HepG2 (cell line): ENCODE results near the gene TMEM50B. TPM values are rescaled to one million over a fixed set of nuclear protein-coding genes. Genes with fewer than 3 reads are reported as not detected.

Experiments
- ATAC-seq: fragments of 200-7000 bp; cut with Tn5 transposase; 3 replicates; pipeline ENCODE4 v1.9.1; 2020; ENCODE audit warnings: mild to moderate bottlenecking, moderate library complexity
- BruUV-seq: library from RNA; stranded (reverse); fragments of 400-500 nt; replicated peaks from 2 replicates; lab custom pipeline; 2021; lab: Mats Ljungman, UMichigan
- CTCF ChIA-PET: fragments of 300-600 bp; formaldehyde crosslinking; extraction: SDS; loops from one replicate; lab custom pipeline; 2021; ENCODE audit warnings: low total read pairs, inconsistent platforms, low intra/inter-chr PET ratio; lab: Yijun Ruan, JAX
- POLR2A ChIA-PET: fragments of 350-600 bp; sonication (Branson Sonifier 250); formaldehyde crosslinking; loops from one replicate; lab custom pipeline; 2020; ENCODE audit warnings: antibody characterized with exemption, inconsistent platforms; lab: Yijun Ruan, JAX
- DNase-seq: peaks from one replicate; pipeline ENCODE4 v3.0.0-alpha.2; 2015; ENCODE audit warnings: low spot score
- FAIRE-seq: peaks from 3 replicates; lab custom pipeline; 2011; peaks lifted over from hg19 to GRCh38; lab: Jason Lieb, UNC
- H2AFZ ChIP-seq: one replicate; pipeline ENCODE4 v1.6.1; 2011; ENCODE audit warnings: low read length, inconsistent platforms
- H3K27ac ChIP-seq: fragments of 300-600 bp; 3 replicates; pipeline ENCODE4 v1.8.0; 2011; ENCODE audit warnings: mixed run types, mild to moderate bottlenecking, mixed read lengths, low read length, inconsistent platforms; ENCODE audit not compliant: insufficient read depth; ENCODE audit errors: extremely low read length
- H3K27me3 ChIP-seq, 2 experiments: fragments of 200-600 bp in 1 of 2; 2 replicates in 1 of 2; 3 replicates in 1 of 2; pipeline versions ENCODE4 v1.6.0 to v1.8.0; 2011; ENCODE audit warnings: low read length in 2 of 2, mild to moderate bottlenecking in 2 of 2, moderate library complexity in 2 of 2, inconsistent platforms in 1 of 2; ENCODE audit not compliant: insufficient read depth in 2 of 2, control insufficient read depth in 1 of 2
- H3K36me3 ChIP-seq, 2 experiments: fragments of 200-600 bp in 1 of 2; replicated peaks in 1 of 2; 2 replicates in 1 of 2; 3 replicates in 1 of 2; pipeline versions ENCODE4 v1.5.1 to v1.8.0; 2011; ENCODE audit warnings: low read length in 2 of 2, inconsistent platforms in 1 of 2; ENCODE audit not compliant: insufficient read depth in 2 of 2, control insufficient read depth in 1 of 2
- H3K4me1 ChIP-seq: 2 replicates; pipeline ENCODE4 v1.5.1; 2012; ENCODE audit warnings: low read length, inconsistent platforms; ENCODE audit not compliant: insufficient read depth
- H3K4me2 ChIP-seq: 2 replicates; pipeline ENCODE4 v1.6.0; 2011; ENCODE audit warnings: low read depth, low read length, inconsistent platforms
- H3K4me3 ChIP-seq, 3 experiments: fragments of 200-600 bp in 1 of 3; sonication (generic), shearing (Covaris generic) in 1 of 3; replicated peaks in 1 of 3; 2 replicates each; pipeline ENCODE4 v1.5.1; 2011 to 2016; ENCODE audit warnings: low read length in 3 of 3, inconsistent platforms in 2 of 3, low read depth in 2 of 3, mild to moderate bottlenecking in 2 of 3, control low read depth in 1 of 3, mixed read lengths in 1 of 3; ENCODE audit not compliant: insufficient read depth in 1 of 3
- H3K79me2 ChIP-seq: one replicate; pipeline ENCODE4 v1.6.1; 2011; ENCODE audit warnings: low read length, inconsistent platforms; ENCODE audit not compliant: insufficient read depth
- H3K9ac ChIP-seq: 2 replicates; pipeline ENCODE4 v1.6.0; 2011; ENCODE audit warnings: mild to moderate bottlenecking, low read depth, low read length, inconsistent platforms; ENCODE audit not compliant: insufficient read depth
- H3K9me3 ChIP-seq: 2 replicates; pipeline ENCODE4 v1.5.1; 2012; ENCODE audit warnings: mild to moderate bottlenecking, low read length
- H4K20me1 ChIP-seq: 2 replicates; pipeline ENCODE4 v1.6.0; 2011; ENCODE audit warnings: inconsistent platforms, mild to moderate bottlenecking, low read length, moderate library complexity; ENCODE audit not compliant: insufficient read depth
- BRCA1 ChIP-seq: sonication (generic); formaldehyde crosslinking; IDR thresholded peaks from 2 replicates; pipeline ENCODE4 v1.4.0; 2020; ENCODE audit warnings: missing genetic modification reagents
- GZF1 ChIP-seq: sonication (generic); formaldehyde crosslinking; IDR thresholded peaks from 2 replicates; pipeline ENCODE4 v1.5.1; 2020; ENCODE audit warnings: mild to moderate bottlenecking, missing genetic modification reagents
- JUND ChIP-seq: sonication (generic); formaldehyde crosslinking; IDR thresholded peaks from 2 replicates; pipeline ENCODE4 v1.8.0; 2022; ENCODE audit warnings: mild to moderate bottlenecking, missing genetic modification reagents
- NFATC3 ChIP-seq: sonication (generic); formaldehyde crosslinking; IDR thresholded peaks from 2 replicates; pipeline ENCODE4 v1.5.1; 2020; ENCODE audit warnings: mild to moderate bottlenecking, missing genetic modification reagents
- NFIC ChIP-seq: IDR thresholded peaks from 2 replicates; pipeline ENCODE4 v1.6.1; 2012; ENCODE audit warnings: mild to moderate bottlenecking, low read length, inconsistent platforms
- SOX6 ChIP-seq, 2 experiments: fragments of 450-650 bp in 1 of 2; sonication (generic) in 1 of 2; formaldehyde crosslinking in 1 of 2; IDR thresholded peaks; 2 replicates each; pipeline versions ENCODE4 v1.4.0 to v1.6.1; 2017 to 2020; ENCODE audit warnings: antibody characterized with exemption in 1 of 2, mild to moderate bottlenecking in 1 of 2, missing genetic modification reagents in 1 of 2
- TFE3 ChIP-seq: IDR thresholded peaks from 2 replicates; pipeline ENCODE4 v1.6.1; 2016
- ZNF567 ChIP-seq: sonication (generic); formaldehyde crosslinking; IDR thresholded peaks from 2 replicates; pipeline ENCODE4 v1.8.1; 2023; ENCODE audit warnings: mild to moderate bottlenecking, missing genetic modification reagents, borderline replicate concordance
- ZNF652 ChIP-seq: IDR thresholded peaks from 2 replicates; pipeline ENCODE4 v1.6.1; 2016; ENCODE audit warnings: low read depth, borderline replicate concordance
- ZNF740 ChIP-seq: sonication (generic); formaldehyde crosslinking; IDR thresholded peaks from 2 replicates; pipeline ENCODE4 v1.4.0; 2020; ENCODE audit warnings: missing genetic modification reagents
- WGBS: methylation state at CpG from one replicate; pipeline ENCODE4 v1.1.6; 2017; ENCODE audit warnings: low lambda C conversion rate; 5-methylcytosine and 5-hydroxymethylcytosine counted together
- in situ Hi-C: cut with HindIII; loops from 2 replicates; pipeline ENCODE4 v1.10.0; 2017; ENCODE audit warnings: low pct_unique_long_range_greater_than_20kb; ENCODE audit not compliant: extremely low pct_ligation_motif_present
- intact Hi-C: fragments of 100-400 bp; cut with micrococcal nuclease; formaldehyde crosslinking; loops from one replicate; pipeline ENCODE4 v1.10.0; 2022; ENCODE audit not compliant: unreplicated experiment
- polyA plus RNA-seq, 8 experiments: library from polyadenylated mRNA; depleted of rRNA in 3 of 8; stranded (reverse) in 7 of 8; unstranded in 1 of 8; fragments of >200 nt; fragmentation: Illumina TruSeq in 4 of 8; extraction: Trizol in 4 of 8; gene quantifications; 2 replicates each; pipeline versions ENCODE4 v1.2.1 to v1.2.3, GENCODE V29; 2011 to 2016; ENCODE audit warnings: low read depth in 4 of 8, missing spikeins in 1 of 8, mixed read lengths in 1 of 8; ENCODE audit not compliant: insufficient read depth in 1 of 8
- total RNA-seq, 5 experiments: library from RNA; depleted of rRNA; stranded (reverse); fragments of >200 nt; fragmentation: Illumina TruSeq; extraction: Trizol; gene quantifications; 2 replicates each; pipeline ENCODE4 v1.2.3, GENCODE V29; 2016; ENCODE audit warnings: low read depth in 1 of 5

Gene TMEM50B
- total and polyA plus RNA-seq, 2 of the 13 experiments (the other 11 are each of a cell fraction or from before 2014, with no cell fraction given): 29.9 to 46.3 TPM

GRCh38 chr21:33478935-33479678 is 667 bp downstream of the TMEM50B start (continued):
- TF ChIP-seq TFE3 (CRISPR knock-in tag): no peak
- TF ChIP-seq NFIC: no peak
- 0 out of 2 replicates have a peak, but pooled peaks have one; percentile 37 for TF ChIP-seq NFATC3 (CRISPR knock-in tag)
- TF ChIP-seq ZNF567 (CRISPR knock-in tag): 0 out of 2 replicates have a peak, but pooled peaks have one; percentile 53
- TF ChIP-seq ZNF740 (CRISPR knock-in tag): no peak
- TF ChIP-seq GZF1 (CRISPR knock-in tag): 0 out of 2 replicates have a peak, but pooled peaks have one; percentile 13
- no peak for TF ChIP-seq SOX6 (IDR thresholded peaks at IDR 0.05)
- peak; percentile 23; the same call in 1 of the 2 replicates for TF ChIP-seq SOX6 (CRISPR knock-in tag; IDR thresholded peaks at IDR 0.05)

GRCh38 chr21:33478182-33478581 is 1.6 kb downstream of the TMEM50B start:
- no peak for DNase-seq
- no peak for FAIRE-seq
- Histone ChIP-seq H3K9me3 (no peaks in the 10 kb centered on the region), H4K20me1 (no peaks in the 10 kb centered on the region), H3K4me2 (peak overlapping the region; percentile 75), H3K36me3 (no peaks in the 10 kb centered on the region), H3K9ac (peak overlapping the region; percentile 86), H3K27ac (peak overlapping the region; percentile 92), H3K79me2 (peaks cover 14% of the 10 kb centered on the region), H3K4me1 (peaks cover 16% of the 10 kb centered on the region), H3K27me3 (no peaks in the 10 kb centered on the region; a peak in 1 of 5 replicates), H2AFZ (no peak overlapping the region), H3K4me3 (peak overlapping the region; percentile 72 to 91 (median 85))
- CTCF ChIA-PET: no interaction called here
- no TSS peak for BruUV-seq
- intact Hi-C loops: no loop called here
- no peak for ATAC-seq
- POLR2A ChIA-PET: no interaction called here
- 51% methylated on average over 9 of the region's 9 CpGs for WGBS
- TF ChIP-seq JUND (CRISPR knock-in tag): no peak
- peak; percentile 57; the same call in 1 of the 2 replicates for TF ChIP-seq ZNF652 (CRISPR knock-in tag)
- no peak for TF ChIP-seq BRCA1 (CRISPR knock-in tag)
- in situ Hi-C loops: no loop called here
